ENCODE measurements around the gene SEPHS2. TPM values are rescaled to one million over a fixed set of nuclear protein-coding genes. Genes with fewer than 3 reads are reported as not detected.
A peak's percentile ranks its signal among the peaks of the same experiment; 100 is the strongest.

The SEPHS2 gene
- total RNA-seq, 1 donor from 2014 or later, result 30.5 TPM

DNA sequence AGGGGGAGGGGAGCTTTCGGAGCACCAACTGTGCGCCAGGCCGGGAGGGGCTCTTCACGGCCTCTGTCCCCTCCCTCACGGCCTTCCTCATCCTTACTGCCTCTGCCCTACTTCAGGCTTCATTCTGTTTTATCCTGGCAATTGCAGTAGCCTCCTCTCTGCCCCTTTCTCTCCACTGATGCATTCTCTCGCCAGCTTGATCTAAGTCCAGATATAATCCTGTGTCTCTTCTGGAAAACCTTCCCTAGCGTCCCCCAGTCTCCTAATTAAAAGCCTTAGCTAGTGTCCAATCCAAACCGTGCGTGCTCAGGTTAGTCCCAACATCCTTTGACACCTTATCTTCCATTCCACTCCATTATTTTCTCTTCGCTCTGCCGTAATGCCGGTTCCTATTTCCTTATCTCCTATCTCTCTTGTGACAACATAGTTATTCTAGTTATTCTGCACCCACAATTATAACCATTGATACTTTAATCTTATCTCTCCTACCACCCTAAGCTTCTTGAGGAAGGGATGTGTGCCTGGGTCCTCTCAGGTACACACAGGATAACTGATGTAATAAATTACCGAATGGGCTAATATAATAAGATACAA lies 49.6 kb downstream of the SEPHS2 start:
- Mint-ChIP-seq H3K27ac (ENCODE audit: unreplicated experiment) (peak overlapping the region; percentile 93), H3K9me3 (no peaks in the 10 kb centered on the region)
- TF ChIP-seq, protein P1, sequence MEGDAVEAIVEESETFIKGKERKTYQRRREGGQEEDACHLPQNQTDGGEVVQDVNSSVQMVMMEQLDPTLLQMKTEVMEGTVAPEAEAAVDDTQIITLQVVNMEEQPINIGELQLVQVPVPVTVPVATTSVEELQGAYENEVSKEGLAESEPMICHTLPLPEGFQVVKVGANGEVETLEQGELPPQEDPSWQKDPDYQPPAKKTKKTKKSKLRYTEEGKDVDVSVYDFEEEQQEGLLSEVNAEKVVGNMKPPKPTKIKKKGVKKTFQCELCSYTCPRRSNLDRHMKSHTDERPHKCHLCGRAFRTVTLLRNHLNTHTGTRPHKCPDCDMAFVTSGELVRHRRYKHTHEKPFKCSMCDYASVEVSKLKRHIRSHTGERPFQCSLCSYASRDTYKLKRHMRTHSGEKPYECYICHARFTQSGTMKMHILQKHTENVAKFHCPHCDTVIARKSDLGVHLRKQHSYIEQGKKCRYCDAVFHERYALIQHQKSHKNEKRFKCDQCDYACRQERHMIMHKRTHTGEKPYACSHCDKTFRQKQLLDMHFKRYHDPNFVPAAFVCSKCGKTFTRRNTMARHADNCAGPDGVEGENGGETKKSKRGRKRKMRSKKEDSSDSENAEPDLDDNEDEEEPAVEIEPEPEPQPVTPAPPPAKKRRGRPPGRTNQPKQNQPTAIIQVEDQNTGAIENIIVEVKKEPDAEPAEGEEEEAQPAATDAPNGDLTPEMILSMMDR (conservative IDR thresholded peaks at IDR 0.05), result no peak

DNA sequence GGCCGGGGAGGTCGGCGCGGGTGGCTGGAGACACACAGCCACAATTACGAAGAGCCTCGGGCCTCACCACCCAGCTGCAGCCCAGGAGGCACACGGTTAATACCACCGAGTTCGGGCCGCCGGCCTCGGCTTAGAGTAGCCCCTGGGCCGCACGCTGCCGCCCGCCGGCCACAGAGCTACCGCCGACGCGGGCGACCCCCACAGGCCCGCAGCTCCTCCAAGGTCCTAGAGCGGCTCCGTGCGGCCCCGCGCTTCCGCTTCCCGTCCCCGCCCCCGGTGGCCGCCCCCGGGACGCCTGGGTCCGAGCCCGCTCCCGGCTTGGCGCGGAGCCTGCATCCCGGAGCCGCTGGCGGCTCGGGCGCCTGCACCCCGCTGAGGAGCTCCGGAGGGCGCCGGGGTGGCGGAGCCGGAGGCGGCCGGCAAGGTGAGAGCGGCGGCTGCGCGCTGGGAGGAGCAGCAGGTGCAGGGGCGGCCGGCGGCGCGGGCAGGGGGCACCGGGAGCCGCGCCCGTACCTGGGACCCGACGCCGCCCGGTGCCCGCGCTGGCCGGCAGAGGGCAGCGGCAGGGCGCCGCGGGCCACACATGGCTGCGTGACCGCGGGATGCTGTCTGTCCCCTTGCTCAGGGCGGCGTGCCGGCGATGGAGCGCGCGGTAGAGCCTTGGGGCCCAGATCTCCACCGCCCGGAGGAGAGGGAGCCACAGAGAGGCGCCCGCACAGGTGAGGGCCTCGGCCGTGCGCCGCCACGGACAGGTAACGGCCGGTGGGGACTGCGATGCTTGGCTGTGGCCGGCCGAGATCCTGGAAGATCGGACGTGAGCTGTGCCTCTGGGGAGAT lies 50.3 kb downstream of the SEPHS2 start, which contains the start of gene ZNF48:
TSS of gene ZNF48 (plus strand) at position 266 of the 837 bp plus-strand sequence. CDS start at position 641, 375 bp downstream.
- Mint-ChIP-seq H3K27ac (ENCODE audit: unreplicated experiment) (peak within 1 kb of the TSS; percentile 95), H3K9me3 (no peaks in the 10 kb centered on the region)
- peak; percentile 77 for DNase-seq (ENCODE audit: low read depth, low spot score)

More for the DNA sequence above, 49.6 kb downstream of the SEPHS2 start:
- Mint-ChIP-seq H3K4me1 (peaks cover 54% of the 10 kb centered on the region), H3K36me3 (ENCODE audit: low read depth) (peaks cover 3% of the 10 kb centered on the region), H3K4me3 (peak overlapping the region; percentile 92), H3K27me3 (ENCODE audit: low read depth) (peaks cover 3% of the 10 kb centered on the region)
- no peak for DNase-seq (ENCODE audit: low read depth, low spot score)

GRCh38 chr16:30394592-30395154 lies 51.0 kb downstream of the SEPHS2 start:
- H3K36me3 Mint-ChIP-seq (ENCODE audit: low read depth), result peaks cover 3% of the 10 kb centered on the region
- DNase-seq (ENCODE audit: low read depth, low spot score), result no peak
- TF ChIP-seq, protein P1 (conservative IDR thresholded peaks at IDR 0.05), result no peak

More for the DNA sequence above, 50.3 kb downstream of the SEPHS2 start, which contains the start of gene ZNF48:
- H3K4me3 Mint-ChIP-seq, result peak within 1 kb of the TSS; percentile 92
- peaks cover 54% of the 10 kb centered on the region for H3K4me1 Mint-ChIP-seq
- peaks cover 3% of the 10 kb centered on the region for H3K36me3 Mint-ChIP-seq (ENCODE audit: low read depth)
- H3K27me3 Mint-ChIP-seq (ENCODE audit: low read depth), result no peaks in the 10 kb centered on the region
- TF ChIP-seq, protein P1 (conservative IDR thresholded peaks at IDR 0.05), result peak; percentile 57

More at GRCh38 chr16:30394592-30395154, 51.0 kb downstream of the SEPHS2 start:
- Mint-ChIP-seq H3K27me3 (ENCODE audit: low read depth) (no peaks in the 10 kb centered on the region), H3K9me3 (no peaks in the 10 kb centered on the region), H3K4me3 (peak overlapping the region; percentile 80), H3K4me1 (peaks cover 49% of the 10 kb centered on the region), H3K27ac (ENCODE audit: unreplicated experiment) (peak overlapping the region; percentile 95)

Other genes with a start within 250 kb of the SEPHS2 start
- 23.9 and 26.4 TPM in 2 replicates for gene SULT1A3, start 246.6 kb downstream of the SEPHS2 start, total RNA-seq
- gene NPIPB13, start 197.4 kb downstream of the SEPHS2 start, total RNA-seq, result 11.2 and 15.4 TPM in 2 replicates
- gene CD2BP2, start 90.6 kb downstream of the SEPHS2 start, total RNA-seq, result 74.8 and 85.2 TPM in 2 replicates
- 39.7 and 45.6 TPM in 2 replicates for gene TBC1D10B, start 75.4 kb downstream of the SEPHS2 start, total RNA-seq
- gene MYL11, start 71.1 kb downstream of the SEPHS2 start, total RNA-seq, result not detected in 2 replicates
- 2.3 and 2.9 TPM in 2 replicates for gene SEPTIN1, start 63.3 kb downstream of the SEPHS2 start, total RNA-seq
- gene ZNF48, start 50.5 kb downstream of the SEPHS2 start, total RNA-seq, result 59.9 and 60.9 TPM in 2 replicates
- gene ZNF771, start 38.3 kb downstream of the SEPHS2 start, total RNA-seq, result 17.5 and 18.9 TPM in 2 replicates
- 91.6 and 94.3 TPM in 2 replicates for gene DCTPP1, start 15.8 kb downstream of the SEPHS2 start, total RNA-seq
- not detected in 2 replicates for gene ITGAL, start 26.9 kb upstream of the SEPHS2 start, total RNA-seq
- gene ZNF768, start 80.7 kb upstream of the SEPHS2 start, total RNA-seq, result 64.0 and 68.5 TPM in 2 replicates
- gene ZNF747, start 89.0 kb upstream of the SEPHS2 start, total RNA-seq, result 10.5 and 11.3 TPM in 2 replicates
- gene ZNF764, start 112.5 kb upstream of the SEPHS2 start, total RNA-seq, result 20.7 and 22.3 TPM in 2 replicates
- gene ZNF688, start 125.8 kb upstream of the SEPHS2 start, total RNA-seq, result 13.4 and 14.3 TPM in 2 replicates
- 37.6 and 38.3 TPM in 2 replicates for gene ZNF785, start 139.8 kb upstream of the SEPHS2 start, total RNA-seq
- gene ZNF689, start 164.5 kb upstream of the SEPHS2 start, total RNA-seq, result 23.0 and 23.2 TPM in 2 replicates
- gene PRR14, start 205.1 kb upstream of the SEPHS2 start, total RNA-seq, result 62.8 and 67.0 TPM in 2 replicates
- 63.6 and 67.1 TPM in 2 replicates for gene FBRS, start 212.6 kb upstream of the SEPHS2 start, total RNA-seq